ENCODE results near the gene WNT8A. TPM values are rescaled to one million over a fixed set of nuclear protein-coding genes. Genes with fewer than 3 reads are reported as not detected.

Gene WNT8A
- total and polyA plus RNA-seq, 2 of the 13 experiments (the other 11 are each of a cell fraction or from before 2014, with no cell fraction given), result not detected

DNA sequence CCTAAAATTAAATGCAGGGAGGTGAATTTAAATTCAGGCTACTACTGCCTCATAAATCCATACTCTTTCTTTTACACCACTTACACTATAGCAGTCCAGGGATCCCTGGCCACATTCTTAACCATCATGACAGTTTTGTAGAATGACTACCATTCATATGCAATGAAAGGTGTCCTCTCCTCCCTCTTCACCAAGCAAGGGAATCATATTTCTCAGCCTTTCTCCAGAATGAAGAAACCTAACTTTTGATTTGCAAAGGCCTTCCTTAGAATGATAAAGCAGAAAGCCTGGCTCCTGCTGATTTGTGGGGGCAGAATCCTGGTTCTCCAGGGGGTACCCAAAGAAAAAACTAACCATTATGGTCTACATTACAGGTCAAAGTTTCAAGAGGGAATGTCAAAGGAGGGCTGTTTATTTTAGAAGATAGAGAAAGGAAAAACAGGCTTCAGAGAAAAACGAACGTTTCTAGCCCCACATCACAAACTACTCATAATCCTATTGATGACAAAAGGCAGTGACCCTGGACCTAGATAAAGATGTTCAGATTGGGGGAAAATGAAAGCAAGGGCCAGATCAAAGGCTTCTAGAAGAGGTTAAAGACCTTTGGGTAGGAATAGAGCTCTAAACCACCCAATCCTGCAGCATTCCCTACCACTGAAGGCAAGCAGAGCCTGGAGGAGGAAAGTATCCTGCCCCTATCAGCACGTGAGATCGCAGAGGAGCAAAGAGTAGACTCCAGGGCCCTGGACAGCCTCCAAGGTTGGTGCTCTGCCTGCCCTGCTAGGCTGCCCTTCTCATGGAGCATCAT is 11.5 kb downstream of the WNT8A start (continued):
- TF ChIP-seq, protein P1, sequence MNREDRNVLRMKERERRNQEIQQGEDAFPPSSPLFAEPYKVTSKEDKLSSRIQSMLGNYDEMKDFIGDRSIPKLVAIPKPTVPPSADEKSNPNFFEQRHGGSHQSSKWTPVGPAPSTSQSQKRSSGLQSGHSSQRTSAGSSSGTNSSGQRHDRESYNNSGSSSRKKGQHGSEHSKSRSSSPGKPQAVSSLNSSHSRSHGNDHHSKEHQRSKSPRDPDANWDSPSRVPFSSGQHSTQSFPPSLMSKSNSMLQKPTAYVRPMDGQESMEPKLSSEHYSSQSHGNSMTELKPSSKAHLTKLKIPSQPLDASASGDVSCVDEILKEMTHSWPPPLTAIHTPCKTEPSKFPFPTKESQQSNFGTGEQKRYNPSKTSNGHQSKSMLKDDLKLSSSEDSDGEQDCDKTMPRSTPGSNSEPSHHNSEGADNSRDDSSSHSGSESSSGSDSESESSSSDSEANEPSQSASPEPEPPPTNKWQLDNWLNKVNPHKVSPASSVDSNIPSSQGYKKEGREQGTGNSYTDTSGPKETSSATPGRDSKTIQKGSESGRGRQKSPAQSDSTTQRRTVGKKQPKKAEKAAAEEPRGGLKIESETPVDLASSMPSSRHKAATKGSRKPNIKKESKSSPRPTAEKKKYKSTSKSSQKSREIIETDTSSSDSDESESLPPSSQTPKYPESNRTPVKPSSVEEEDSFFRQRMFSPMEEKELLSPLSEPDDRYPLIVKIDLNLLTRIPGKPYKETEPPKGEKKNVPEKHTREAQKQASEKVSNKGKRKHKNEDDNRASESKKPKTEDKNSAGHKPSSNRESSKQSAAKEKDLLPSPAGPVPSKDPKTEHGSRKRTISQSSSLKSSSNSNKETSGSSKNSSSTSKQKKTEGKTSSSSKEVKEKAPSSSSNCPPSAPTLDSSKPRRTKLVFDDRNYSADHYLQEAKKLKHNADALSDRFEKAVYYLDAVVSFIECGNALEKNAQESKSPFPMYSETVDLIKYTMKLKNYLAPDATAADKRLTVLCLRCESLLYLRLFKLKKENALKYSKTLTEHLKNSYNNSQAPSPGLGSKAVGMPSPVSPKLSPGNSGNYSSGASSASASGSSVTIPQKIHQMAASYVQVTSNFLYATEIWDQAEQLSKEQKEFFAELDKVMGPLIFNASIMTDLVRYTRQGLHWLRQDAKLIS (CRISPR knock-in tag; IDR thresholded peaks at IDR 0.05), result no peak
- TF ChIP-seq HNRNPUL1 (IDR thresholded peaks at IDR 0.05; ENCODE audit: low read depth, low read length) (no peak), ZFP90 (CRISPR knock-in tag; IDR thresholded peaks at IDR 0.05; ENCODE audit: borderline replicate concordance) (0 out of 2 replicates have a peak, but pooled peaks have one; percentile 22), FOXP1 (IDR thresholded peaks at IDR 0.05) (no peak), FOXP1 (CRISPR knock-in tag; IDR thresholded peaks at IDR 0.05) (peak; percentile 51; the same call in 1 of the 2 replicates), SALL1 (CRISPR knock-in tag; IDR thresholded peaks at IDR 0.05) (peak; percentile 80), ZNF331 (CRISPR knock-in tag; IDR thresholded peaks at IDR 0.05) (0 out of 2 replicates have a peak, but pooled peaks have one; percentile 37), NR2C2 (CRISPR knock-in tag; IDR thresholded peaks at IDR 0.05; ENCODE audit: borderline replicate concordance) (peak; percentile 14; the same call in 1 of the 2 replicates), ZNF136 (CRISPR knock-in tag; IDR thresholded peaks at IDR 0.05; ENCODE audit: low read depth) (no peak), YEATS4 (CRISPR knock-in tag; IDR thresholded peaks at IDR 0.05; ENCODE audit: borderline replicate concordance) (peak; percentile 40; the same call in 1 of the 2 replicates), ZNF816 (CRISPR knock-in tag; IDR thresholded peaks at IDR 0.05; ENCODE audit: borderline replicate concordance) (no peak), JUNB (CRISPR knock-in tag; IDR thresholded peaks at IDR 0.05; ENCODE audit: borderline replicate concordance) (no peak), ASH2L (IDR thresholded peaks at IDR 0.05; ENCODE audit: insufficient read length, low read depth, low read length) (no peak), RXRB (CRISPR knock-in tag; IDR thresholded peaks at IDR 0.05; ENCODE audit: borderline replicate concordance) (peak; percentile 76), ZNF883 (CRISPR knock-in tag; IDR thresholded peaks at IDR 0.05; ENCODE audit: not compliant biosample characterization) (no peak), ZNF607 (CRISPR knock-in tag; IDR thresholded peaks at IDR 0.05; ENCODE audit: borderline replicate concordance) (no peak), U2AF2 (IDR thresholded peaks at IDR 0.05; ENCODE audit: low read depth, low read length) (no peak), BHLHE40 (IDR thresholded peaks at IDR 0.05; ENCODE audit: low read length) (peak; percentile 89), ZNF614 (CRISPR knock-in tag; IDR thresholded peaks at IDR 0.05; ENCODE audit: borderline replicate concordance) (no peak)
- TF ChIP-seq, protein P2, sequence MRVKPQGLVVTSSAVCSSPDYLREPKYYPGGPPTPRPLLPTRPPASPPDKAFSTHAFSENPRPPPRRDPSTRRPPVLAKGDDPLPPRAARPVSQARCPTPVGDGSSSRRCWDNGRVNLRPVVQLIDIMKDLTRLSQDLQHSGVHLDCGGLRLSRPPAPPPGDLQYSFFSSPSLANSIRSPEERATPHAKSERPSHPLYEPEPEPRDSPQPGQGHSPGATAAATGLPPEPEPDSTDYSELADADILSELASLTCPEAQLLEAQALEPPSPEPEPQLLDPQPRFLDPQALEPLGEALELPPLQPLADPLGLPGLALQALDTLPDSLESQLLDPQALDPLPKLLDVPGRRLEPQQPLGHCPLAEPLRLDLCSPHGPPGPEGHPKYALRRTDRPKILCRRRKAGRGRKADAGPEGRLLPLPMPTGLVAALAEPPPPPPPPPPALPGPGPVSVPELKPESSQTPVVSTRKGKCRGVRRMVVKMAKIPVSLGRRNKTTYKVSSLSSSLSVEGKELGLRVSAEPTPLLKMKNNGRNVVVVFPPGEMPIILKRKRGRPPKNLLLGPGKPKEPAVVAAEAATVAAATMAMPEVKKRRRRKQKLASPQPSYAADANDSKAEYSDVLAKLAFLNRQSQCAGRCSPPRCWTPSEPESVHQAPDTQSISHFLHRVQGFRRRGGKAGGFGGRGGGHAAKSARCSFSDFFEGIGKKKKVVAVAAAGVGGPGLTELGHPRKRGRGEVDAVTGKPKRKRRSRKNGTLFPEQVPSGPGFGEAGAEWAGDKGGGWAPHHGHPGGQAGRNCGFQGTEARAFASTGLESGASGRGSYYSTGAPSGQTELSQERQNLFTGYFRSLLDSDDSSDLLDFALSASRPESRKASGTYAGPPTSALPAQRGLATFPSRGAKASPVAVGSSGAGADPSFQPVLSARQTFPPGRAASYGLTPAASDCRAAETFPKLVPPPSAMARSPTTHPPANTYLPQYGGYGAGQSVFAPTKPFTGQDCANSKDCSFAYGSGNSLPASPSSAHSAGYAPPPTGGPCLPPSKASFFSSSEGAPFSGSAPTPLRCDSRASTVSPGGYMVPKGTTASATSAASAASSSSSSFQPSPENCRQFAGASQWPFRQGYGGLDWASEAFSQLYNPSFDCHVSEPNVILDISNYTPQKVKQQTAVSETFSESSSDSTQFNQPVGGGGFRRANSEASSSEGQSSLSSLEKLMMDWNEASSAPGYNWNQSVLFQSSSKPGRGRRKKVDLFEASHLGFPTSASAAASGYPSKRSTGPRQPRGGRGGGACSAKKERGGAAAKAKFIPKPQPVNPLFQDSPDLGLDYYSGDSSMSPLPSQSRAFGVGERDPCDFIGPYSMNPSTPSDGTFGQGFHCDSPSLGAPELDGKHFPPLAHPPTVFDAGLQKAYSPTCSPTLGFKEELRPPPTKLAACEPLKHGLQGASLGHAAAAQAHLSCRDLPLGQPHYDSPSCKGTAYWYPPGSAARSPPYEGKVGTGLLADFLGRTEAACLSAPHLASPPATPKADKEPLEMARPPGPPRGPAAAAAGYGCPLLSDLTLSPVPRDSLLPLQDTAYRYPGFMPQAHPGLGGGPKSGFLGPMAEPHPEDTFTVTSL (CRISPR knock-in tag; IDR thresholded peaks at IDR 0.05; ENCODE audit: borderline replicate concordance), result peak; percentile 33; the same call in 1 of the 2 replicates
